ENCODE data around the gene SPINT1. TPM values are rescaled to one million over a fixed set of nuclear protein-coding genes. Genes with fewer than 3 reads are reported as not detected.

The SPINT1 gene
- total and polyA plus RNA-seq, 7 donors, result 0.03 to 0.54 (median 0.19) TPM

GRCh38 chr15:40878785-40879184 is 34.9 kb downstream of the SPINT1 start:
- Histone ChIP-seq H3K4me1 (no peaks in the 10 kb centered on the region), H3K36me3 (ENCODE audit: insufficient read depth in 1 of 2, low read depth in 1 of 2) (no peaks in the 10 kb centered on the region), H3K9me3 (no peaks in the 10 kb centered on the region), H3K27ac (no peak overlapping the region), H3K27me3 (ENCODE audit: insufficient read depth in 3 of 3, low read length in 2 of 3) (peaks cover 0 to 5% (median 0%) of the 10 kb centered on the region in 3 donors), H3K4me3 (no peak overlapping the region)
- no peak for DNase-seq
- intact Hi-C loops (cut with DNase I), result no loop called here
- WGBS, 3 donors, result 82 to 100% (median 94%) methylated on average over 1 of the region's 1 CpG
- TF ChIP-seq, protein P1, sequence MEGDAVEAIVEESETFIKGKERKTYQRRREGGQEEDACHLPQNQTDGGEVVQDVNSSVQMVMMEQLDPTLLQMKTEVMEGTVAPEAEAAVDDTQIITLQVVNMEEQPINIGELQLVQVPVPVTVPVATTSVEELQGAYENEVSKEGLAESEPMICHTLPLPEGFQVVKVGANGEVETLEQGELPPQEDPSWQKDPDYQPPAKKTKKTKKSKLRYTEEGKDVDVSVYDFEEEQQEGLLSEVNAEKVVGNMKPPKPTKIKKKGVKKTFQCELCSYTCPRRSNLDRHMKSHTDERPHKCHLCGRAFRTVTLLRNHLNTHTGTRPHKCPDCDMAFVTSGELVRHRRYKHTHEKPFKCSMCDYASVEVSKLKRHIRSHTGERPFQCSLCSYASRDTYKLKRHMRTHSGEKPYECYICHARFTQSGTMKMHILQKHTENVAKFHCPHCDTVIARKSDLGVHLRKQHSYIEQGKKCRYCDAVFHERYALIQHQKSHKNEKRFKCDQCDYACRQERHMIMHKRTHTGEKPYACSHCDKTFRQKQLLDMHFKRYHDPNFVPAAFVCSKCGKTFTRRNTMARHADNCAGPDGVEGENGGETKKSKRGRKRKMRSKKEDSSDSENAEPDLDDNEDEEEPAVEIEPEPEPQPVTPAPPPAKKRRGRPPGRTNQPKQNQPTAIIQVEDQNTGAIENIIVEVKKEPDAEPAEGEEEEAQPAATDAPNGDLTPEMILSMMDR (IDR thresholded peaks at IDR 0.05), result no peak
- no peak for ATAC-seq

GRCh38 chr15:40879609-40880008 is 35.8 kb downstream of the SPINT1 start:
- WGBS, 3 donors, result 80 to 85% (median 84%) methylated on average over 6 of the region's 6 CpGs
- Histone ChIP-seq H3K27me3 (ENCODE audit: insufficient read depth in 3 of 3, low read length in 2 of 3) (no peaks in the 10 kb centered on the region), H3K4me3 (no peak overlapping the region), H3K27ac (no peak overlapping the region), H3K36me3 (ENCODE audit: insufficient read depth in 1 of 2, low read depth in 1 of 2) (no peaks in the 10 kb centered on the region), H3K4me1 (no peaks in the 10 kb centered on the region), H3K9me3 (no peaks in the 10 kb centered on the region)
- TF ChIP-seq, protein P1 (IDR thresholded peaks at IDR 0.05), result no peak
- no peak for DNase-seq
- no peak for ATAC-seq
- intact Hi-C loops (cut with DNase I), result no loop called here

DNA sequence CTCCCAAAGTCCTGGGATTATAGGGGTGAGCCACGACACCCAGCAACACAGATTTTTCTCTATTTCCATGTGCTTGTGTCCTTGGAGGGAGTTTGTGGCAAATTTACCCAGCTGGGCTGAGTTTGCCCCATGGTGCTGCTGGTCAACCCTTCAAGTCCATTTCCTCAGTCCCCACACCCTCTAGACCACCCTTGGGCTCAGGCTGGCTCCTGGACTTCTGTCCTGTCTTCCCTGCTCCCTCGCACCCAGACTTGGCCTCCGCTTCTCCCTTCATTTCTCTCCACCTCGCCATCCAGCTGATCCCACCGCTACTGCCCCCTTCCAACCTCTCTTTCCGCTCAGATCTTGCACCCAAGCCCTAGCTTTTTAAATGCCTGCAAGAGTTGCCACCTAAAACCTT is 37.5 kb downstream of the SPINT1 start:
- WGBS, 3 donors, result 94 to 97% (median 96%) methylated on average over 6 of the region's 6 CpGs

GRCh38 chr15:40886586-40886985 is 42.7 kb downstream of the SPINT1 start:
- Histone ChIP-seq H3K4me3 (no peak overlapping the region), H3K27me3 (ENCODE audit: insufficient read depth in 3 of 3, low read length in 2 of 3) (no peaks in the 10 kb centered on the region), H3K4me1 (no peaks in the 10 kb centered on the region), H3K27ac (no peak overlapping the region), H3K36me3 (ENCODE audit: insufficient read depth in 1 of 2, low read depth in 1 of 2) (no peaks in the 10 kb centered on the region), H3K9me3 (no peaks in the 10 kb centered on the region)
- ATAC-seq (no peak), DNase-seq (no peak)
- 37 to 58% (median 50%) methylated on average over 1 of the region's 1 CpG for WGBS, 3 donors
- TF ChIP-seq, protein P1 (IDR thresholded peaks at IDR 0.05), result no peak
- intact Hi-C loops (cut with DNase I), result no loop called here

More for the DNA sequence above, 37.5 kb downstream of the SPINT1 start:
- ATAC-seq (no peak), DNase-seq (no peak)
- TF ChIP-seq, protein P1 (IDR thresholded peaks at IDR 0.05), result no peak
- Histone ChIP-seq H3K4me1 (no peaks in the 10 kb centered on the region), H3K9me3 (no peaks in the 10 kb centered on the region), H3K27ac (no peak overlapping the region), H3K36me3 (ENCODE audit: insufficient read depth in 1 of 2, low read depth in 1 of 2) (no peaks in the 10 kb centered on the region), H3K27me3 (ENCODE audit: insufficient read depth in 3 of 3, low read length in 2 of 3) (no peaks in the 10 kb centered on the region), H3K4me3 (no peak overlapping the region)
- intact Hi-C loops (cut with DNase I), result no loop called here

GRCh38 chr15:40889112-40889511 is 45.3 kb downstream of the SPINT1 start:
- Histone ChIP-seq H3K4me3 (no peak overlapping the region), H3K36me3 (ENCODE audit: insufficient read depth in 1 of 2, low read depth in 1 of 2) (no peaks in the 10 kb centered on the region), H3K27me3 (ENCODE audit: insufficient read depth in 3 of 3, low read length in 2 of 3) (no peaks in the 10 kb centered on the region), H3K27ac (no peak overlapping the region), H3K4me1 (peaks cover 5% of the 10 kb centered on the region), H3K9me3 (no peaks in the 10 kb centered on the region)
- no peak for ATAC-seq
- DNase-seq, result no peak
- TF ChIP-seq, protein P1 (IDR thresholded peaks at IDR 0.05), result no peak
- intact Hi-C loops (cut with DNase I), result no loop called here

Measured in psoas muscle (tissue), 8 donors.